Smooth muscle cell (in vitro differentiated cells): ENCODE data around the gene SF3B6. TPM values are rescaled to one million over a fixed set of nuclear protein-coding genes. Genes with fewer than 3 reads are reported as not detected.

Experiments used
- DNase-seq: peaks from one replicate; lab custom pipeline; 2025; ENCODE audit not compliant: unreplicated experiment; lab: John Stamatoyannopoulos, UW
- H2AFZ ChIP-seq: fragments of 200-600 bp; sonication (generic); 2 replicates; pipeline ENCODE4 v1.6.0; 2016; ENCODE audit warnings: antibody characterized with exemption, low read depth, mild to moderate bottlenecking
- H3F3A ChIP-seq: fragments of 200-600 bp; sonication (generic); 2 replicates; pipeline ENCODE4 v1.6.0; 2017; ENCODE audit warnings: antibody characterized with exemption, low read depth
- H3K27ac ChIP-seq: fragments of 200-600 bp; sonication (generic); 2 replicates; pipeline ENCODE4 v1.5.1; 2016; ENCODE audit warnings: low read depth, mild to moderate bottlenecking
- H3K27me3 ChIP-seq: fragments of 200-600 bp; sonication (generic); 2 replicates; pipeline ENCODE4 v1.6.1; 2016; ENCODE audit warnings: low read depth, mild to moderate bottlenecking
- H3K36me3 ChIP-seq: fragments of 200-600 bp; sonication (generic); 2 replicates; pipeline ENCODE4 v1.5.1; 2016; ENCODE audit warnings: low read depth
- H3K4me1 ChIP-seq: fragments of 200-600 bp; sonication (generic); 2 replicates; pipeline ENCODE4 v1.5.1; 2016; ENCODE audit warnings: low read depth
- H3K4me2 ChIP-seq: fragments of 200-600 bp; sonication (generic); 2 replicates; pipeline ENCODE4 v1.6.0; 2016; ENCODE audit warnings: mild to moderate bottlenecking
- H3K4me3 ChIP-seq: fragments of 200-600 bp; sonication (generic); 2 replicates; pipeline ENCODE4 v1.5.1; 2016; ENCODE audit warnings: mild to moderate bottlenecking
- H3K79me2 ChIP-seq: fragments of 200-600 bp; sonication (generic); 2 replicates; pipeline ENCODE4 v1.6.0; 2016; ENCODE audit warnings: low read depth, mild to moderate bottlenecking
- H3K9ac ChIP-seq: fragments of 200-600 bp; sonication (generic); 2 replicates; pipeline ENCODE4 v1.6.0; 2016; ENCODE audit warnings: low read depth
- H3K9me3 ChIP-seq: fragments of 200-600 bp; sonication (generic); replicated peaks from 2 replicates; pipeline ENCODE4 v1.5.1; 2016; ENCODE audit warnings: low read depth
- H4K20me1 ChIP-seq: fragments of 200-600 bp; sonication (generic); 2 replicates; pipeline ENCODE4 v1.6.0; 2016; ENCODE audit warnings: low read depth
- WGBS: methylation state at CpG from one replicate; pipeline ENCODE4 v1.1.7; 2016; ENCODE audit warnings: low lambda C conversion rate; 5-methylcytosine and 5-hydroxymethylcytosine counted together
- polyA plus RNA-seq: library from polyadenylated mRNA; unstranded; fragments of >200 nt; fragmentation: Nextera tagmentation; extraction: Ambion mirVana; gene quantifications from 2 replicates; pipeline ENCODE4 v1.2.1, GENCODE V29; 2016
- total RNA-seq: library from RNA; depleted of rRNA; stranded (reverse); fragments of >200 nt; gene quantifications from 2 replicates; pipeline ENCODE4 v1.2.3, GENCODE V29; 2014
- TF ChIP-seq, protein P1 (sequence below): fragments of 200-600 bp; sonication (generic); IDR thresholded peaks from 2 replicates; pipeline ENCODE4 v1.5.1; 2017; ENCODE audit warnings: borderline replicate concordance, mild to moderate bottlenecking, antibody characterized with exemption; ENCODE audit not compliant: insufficient read depth, poor library complexity, severe bottlenecking

Gene SF3B6
- total and polyA plus RNA-seq, 2 experiments from 2014 or later, result 210 to 260 TPM

GRCh38 chr2:24058564-24059271 is 17.4 kb downstream of the SF3B6 start:
- Histone ChIP-seq H3F3A (no peaks in the 10 kb centered on the region), H3K9ac (no peak overlapping the region), H3K4me3 (no peak overlapping the region), H3K9me3 (no peaks in the 10 kb centered on the region), H3K27me3 (no peaks in the 10 kb centered on the region), H2AFZ (no peak overlapping the region), H3K4me1 (no peaks in the 10 kb centered on the region), H3K79me2 (no peaks in the 10 kb centered on the region), H4K20me1 (no peaks in the 10 kb centered on the region), H3K36me3 (no peaks in the 10 kb centered on the region), H3K4me2 (no peak overlapping the region), H3K27ac (no peak overlapping the region)
- WGBS, result 95% methylated on average over 4 of the region's 4 CpGs
- DNase-seq, result no peak
- TF ChIP-seq, protein P1, sequence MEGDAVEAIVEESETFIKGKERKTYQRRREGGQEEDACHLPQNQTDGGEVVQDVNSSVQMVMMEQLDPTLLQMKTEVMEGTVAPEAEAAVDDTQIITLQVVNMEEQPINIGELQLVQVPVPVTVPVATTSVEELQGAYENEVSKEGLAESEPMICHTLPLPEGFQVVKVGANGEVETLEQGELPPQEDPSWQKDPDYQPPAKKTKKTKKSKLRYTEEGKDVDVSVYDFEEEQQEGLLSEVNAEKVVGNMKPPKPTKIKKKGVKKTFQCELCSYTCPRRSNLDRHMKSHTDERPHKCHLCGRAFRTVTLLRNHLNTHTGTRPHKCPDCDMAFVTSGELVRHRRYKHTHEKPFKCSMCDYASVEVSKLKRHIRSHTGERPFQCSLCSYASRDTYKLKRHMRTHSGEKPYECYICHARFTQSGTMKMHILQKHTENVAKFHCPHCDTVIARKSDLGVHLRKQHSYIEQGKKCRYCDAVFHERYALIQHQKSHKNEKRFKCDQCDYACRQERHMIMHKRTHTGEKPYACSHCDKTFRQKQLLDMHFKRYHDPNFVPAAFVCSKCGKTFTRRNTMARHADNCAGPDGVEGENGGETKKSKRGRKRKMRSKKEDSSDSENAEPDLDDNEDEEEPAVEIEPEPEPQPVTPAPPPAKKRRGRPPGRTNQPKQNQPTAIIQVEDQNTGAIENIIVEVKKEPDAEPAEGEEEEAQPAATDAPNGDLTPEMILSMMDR, result no peak

DNA sequence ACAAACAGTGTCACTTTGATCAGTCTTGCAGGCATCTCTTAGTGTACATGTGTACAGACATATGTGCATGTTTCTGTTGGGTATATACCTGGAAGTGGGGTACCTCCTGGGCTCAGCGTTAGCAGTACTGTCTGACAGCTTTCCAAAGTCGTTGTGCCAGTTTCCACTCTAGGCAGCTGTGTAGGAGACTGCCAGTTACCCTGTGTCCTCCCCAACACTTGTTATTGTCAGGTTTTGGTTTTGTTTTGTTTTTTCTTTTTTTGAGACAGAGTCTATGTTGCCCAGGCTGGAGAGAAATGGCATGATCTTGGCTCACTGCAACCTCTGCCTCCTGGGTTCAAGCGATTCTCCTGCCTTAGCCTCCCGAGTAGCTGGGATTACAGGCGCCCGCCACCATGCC is 20.4 kb downstream of the SF3B6 start:
- TF ChIP-seq, protein P1, result no peak

DNA sequence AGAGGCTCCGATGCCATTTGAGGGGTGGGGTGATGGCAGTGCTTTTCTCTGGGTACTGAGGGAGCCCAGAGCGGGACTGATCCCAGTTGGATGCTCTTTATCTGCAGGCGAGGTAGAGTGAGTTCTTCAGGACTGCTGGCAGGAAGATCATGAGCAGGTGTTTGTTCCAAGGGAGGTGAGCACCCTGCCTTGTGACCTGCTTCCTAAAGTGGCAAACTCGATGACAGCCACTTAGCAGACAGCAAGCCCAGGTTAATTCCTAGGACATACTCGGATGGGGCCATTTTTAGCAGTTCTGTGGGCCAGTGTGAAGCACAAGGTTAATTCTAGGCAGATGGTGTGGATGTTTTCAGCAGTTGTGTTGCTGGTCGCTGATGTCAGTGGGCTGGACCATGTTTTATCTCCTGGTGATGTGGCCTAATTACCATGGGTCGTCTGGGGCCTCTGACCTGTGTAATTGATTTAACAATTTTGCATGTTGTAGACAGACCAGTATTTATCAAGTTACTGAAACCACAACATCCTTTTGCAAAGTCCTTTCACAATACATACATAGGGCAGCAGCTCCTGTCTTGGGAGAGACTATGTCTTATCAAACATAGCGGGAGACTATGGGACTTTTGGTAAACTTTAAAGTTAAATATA is 21.6 kb downstream of the SF3B6 start:
- H3K9me3 ChIP-seq, result no peaks in the 10 kb centered on the region
- H3K36me3 ChIP-seq, result no peaks in the 10 kb centered on the region
- DNase-seq, result no peak
- H2AFZ ChIP-seq, result no peak overlapping the region
- H3F3A ChIP-seq, result no peaks in the 10 kb centered on the region
- H3K4me2 ChIP-seq, result no peak overlapping the region
- H3K27me3 ChIP-seq, result no peaks in the 10 kb centered on the region
- H3K4me3 ChIP-seq, result no peak overlapping the region
- no peak overlapping the region for H3K9ac ChIP-seq
- no peaks in the 10 kb centered on the region for H4K20me1 ChIP-seq
- H3K27ac ChIP-seq, result no peak overlapping the region
- TF ChIP-seq, protein P1, result no peak
- H3K4me1 ChIP-seq, result no peaks in the 10 kb centered on the region
- H3K79me2 ChIP-seq, result no peaks in the 10 kb centered on the region
- WGBS, result 85% methylated on average over 8 of the region's 8 CpGs

More for the DNA sequence above, 20.4 kb downstream of the SF3B6 start:
- Histone ChIP-seq H3K9me3 (no peaks in the 10 kb centered on the region), H3K27ac (no peak overlapping the region), H3K9ac (no peak overlapping the region), H3K27me3 (no peaks in the 10 kb centered on the region), H3K79me2 (no peaks in the 10 kb centered on the region), H4K20me1 (no peaks in the 10 kb centered on the region), H3K4me3 (no peak overlapping the region), H3F3A (no peaks in the 10 kb centered on the region), H3K36me3 (no peaks in the 10 kb centered on the region), H2AFZ (no peak overlapping the region), H3K4me1 (no peaks in the 10 kb centered on the region), H3K4me2 (no peak overlapping the region)
- DNase-seq, result no peak
- 98% methylated on average over 6 of the region's 6 CpGs for WGBS

DNA sequence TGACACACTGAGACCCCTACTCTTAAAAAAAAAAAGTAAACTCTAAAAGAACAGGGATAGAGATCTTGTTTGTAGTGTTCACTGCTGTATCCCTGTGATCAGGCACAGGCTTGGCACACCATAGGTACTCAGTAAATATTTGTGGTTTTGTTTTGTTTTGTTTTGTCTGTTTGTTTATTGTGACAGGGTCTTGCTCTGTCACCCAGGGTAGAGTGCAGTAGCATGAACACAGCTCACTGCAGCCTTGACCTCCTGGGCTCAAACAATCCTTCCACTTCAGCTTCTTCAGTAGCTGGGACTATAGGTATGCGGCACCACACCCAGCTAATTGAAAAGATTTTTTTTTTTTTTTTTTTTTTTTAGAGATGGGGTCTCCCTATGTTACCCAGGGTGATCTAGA is 23.2 kb downstream of the SF3B6 start:
- Histone ChIP-seq H3K9ac (no peak overlapping the region), H3K27me3 (no peaks in the 10 kb centered on the region), H3F3A (no peaks in the 10 kb centered on the region), H2AFZ (no peak overlapping the region), H3K79me2 (no peaks in the 10 kb centered on the region), H4K20me1 (no peaks in the 10 kb centered on the region), H3K4me3 (no peak overlapping the region), H3K27ac (no peak overlapping the region), H3K4me1 (no peaks in the 10 kb centered on the region), H3K36me3 (no peaks in the 10 kb centered on the region), H3K4me2 (no peak overlapping the region), H3K9me3 (no peaks in the 10 kb centered on the region)
- TF ChIP-seq, protein P1, result no peak
- no peak for DNase-seq
- 95% methylated on average over 1 of the region's 1 CpG for WGBS
